ENCODE measurements around the gene SYT6. TPM values are rescaled to one million over a fixed set of nuclear protein-coding genes. Genes with fewer than 3 reads are reported as not detected.

Gene SYT6
- total RNA-seq, 1 experiment from 2014 or later = not detected

- Histone ChIP-seq H3K4me2 (ENCODE audit: low read length) (no peak overlapping the region), H4K20me1 (ENCODE audit: insufficient read depth) (no peaks in the 10 kb centered on the region), H3K4me3 (replicated peaks in 1 of 2; ENCODE audit: low read depth in 1 of 2, low read length in 2 of 2) (no peak overlapping the region), H3K9me2 (ENCODE audit: insufficient read depth) (no peaks in the 10 kb centered on the region), H3K27me3 (ENCODE audit: insufficient read depth, low read length) (peaks cover 54% of the 10 kb centered on the region), H3K27ac (ENCODE audit: low read depth, low read length) (no peak overlapping the region), H3K4me1 (ENCODE audit: control insufficient read depth in 1 of 2, insufficient read depth in 2 of 2, low read length in 2 of 2) (no peaks in the 10 kb centered on the region), H2AFZ (ENCODE audit: low read depth, low read length, poor library complexity, severe bottlenecking) (no peak overlapping the region), H3K9me3 (ENCODE audit: control insufficient read depth in 1 of 2, insufficient read depth in 1 of 2, low read depth in 1 of 2, low read length in 2 of 2) (no peaks in the 10 kb centered on the region), H3K9ac (ENCODE audit: low read length) (no peak overlapping the region), H3K36me3 (ENCODE audit: control insufficient read depth in 1 of 2, insufficient read depth in 2 of 2, low read length in 2 of 2) (no peaks in the 10 kb centered on the region), H3K79me2 (ENCODE audit: insufficient read depth, low read length) (no peaks in the 10 kb centered on the region)
- ATAC-seq (no peak), DNase-seq (ENCODE audit: low read depth, low spot score) (no peak)
- CTCF ChIA-PET = no interaction called here
- BruUV-seq (replicated peaks) = no TSS peak
- POLR2A ChIA-PET = no interaction called here
- TF ChIP-seq, protein P1, sequence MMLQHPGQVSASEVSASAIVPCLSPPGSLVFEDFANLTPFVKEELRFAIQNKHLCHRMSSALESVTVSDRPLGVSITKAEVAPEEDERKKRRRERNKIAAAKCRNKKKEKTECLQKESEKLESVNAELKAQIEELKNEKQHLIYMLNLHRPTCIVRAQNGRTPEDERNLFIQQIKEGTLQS (IDR thresholded peaks at IDR 0.05) = no peak
- TF ChIP-seq CTCF (IDR thresholded peaks at IDR 0.05 in 2 of 3, conservative IDR thresholded peaks at IDR 0.05 in 1 of 3; ENCODE audit: borderline replicate concordance in 1 of 3, insufficient read depth in 1 of 3, low read depth in 2 of 3, low read length in 2 of 3) (no peak), JUND (IDR thresholded peaks at IDR 0.05) (no peak), SRF (IDR thresholded peaks at IDR 0.05; ENCODE audit: low read depth) (no peak), CEBPB (IDR thresholded peaks at IDR 0.05; ENCODE audit: low read depth) (no peak), EZH2phosphoT487 (IDR thresholded peaks at IDR 0.05; ENCODE audit: borderline replicate concordance) (no peak), TCF7L2 (IDR thresholded peaks at IDR 0.05; ENCODE audit: borderline replicate concordance, extremely low read depth, insufficient read depth, insufficient read length) (no peak), RAD21 (IDR thresholded peaks at IDR 0.05; ENCODE audit: low read depth) (no peak), ELF1 (IDR thresholded peaks at IDR 0.05; ENCODE audit: borderline replicate concordance, low read depth) (no peak), YY1 (IDR thresholded peaks at IDR 0.05; ENCODE audit: extremely low read depth, insufficient replicate concordance, low read depth, low read length) (no peak), MAX (IDR thresholded peaks at IDR 0.05) (no peak), ZNF274 (IDR thresholded peaks at IDR 0.05; ENCODE audit: low read depth, low read length) (no peak), EGR1 (IDR thresholded peaks at IDR 0.05; ENCODE audit: low read depth) (no peak), SIN3A (IDR thresholded peaks at IDR 0.05; ENCODE audit: low read depth) (no peak), REST (IDR thresholded peaks at IDR 0.05; ENCODE audit: low read depth) (no peak), POLR2AphosphoS5 (IDR thresholded peaks at IDR 0.05; ENCODE audit: low read depth, low read length) (no peak), POLR2A (IDR thresholded peaks at IDR 0.05; ENCODE audit: borderline replicate concordance, extremely low read depth, insufficient read depth, insufficient read length) (no peak), EZH2 (IDR thresholded peaks at IDR 0.05) (no peak), SP1 (IDR thresholded peaks at IDR 0.05; ENCODE audit: low read depth) (no peak)
- TF ChIP-seq, protein P2, sequence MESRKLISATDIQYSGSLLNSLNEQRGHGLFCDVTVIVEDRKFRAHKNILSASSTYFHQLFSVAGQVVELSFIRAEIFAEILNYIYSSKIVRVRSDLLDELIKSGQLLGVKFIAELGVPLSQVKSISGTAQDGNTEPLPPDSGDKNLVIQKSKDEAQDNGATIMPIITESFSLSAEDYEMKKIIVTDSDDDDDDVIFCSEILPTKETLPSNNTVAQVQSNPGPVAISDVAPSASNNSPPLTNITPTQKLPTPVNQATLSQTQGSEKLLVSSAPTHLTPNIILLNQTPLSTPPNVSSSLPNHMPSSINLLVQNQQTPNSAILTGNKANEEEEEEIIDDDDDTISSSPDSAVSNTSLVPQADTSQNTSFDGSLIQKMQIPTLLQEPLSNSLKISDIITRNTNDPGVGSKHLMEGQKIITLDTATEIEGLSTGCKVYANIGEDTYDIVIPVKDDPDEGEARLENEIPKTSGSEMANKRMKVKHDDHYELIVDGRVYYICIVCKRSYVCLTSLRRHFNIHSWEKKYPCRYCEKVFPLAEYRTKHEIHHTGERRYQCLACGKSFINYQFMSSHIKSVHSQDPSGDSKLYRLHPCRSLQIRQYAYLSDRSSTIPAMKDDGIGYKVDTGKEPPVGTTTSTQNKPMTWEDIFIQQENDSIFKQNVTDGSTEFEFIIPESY (IDR thresholded peaks at IDR 0.05; ENCODE audit: extremely low read depth, insufficient replicate concordance, low read length) = no peak
- RAD21 ChIA-PET (ENCODE audit: low non-redundant PET in 1 of 2, low total read pairs in 2 of 2, uncharacterized antibody in 2 of 2, unreplicated experiment in 2 of 2) = no interaction called here
- intact Hi-C loops (cut with micrococcal nuclease) = no loop called here
Observed at GRCh38 chr1:114087495-114087894, 66.2 kb downstream of the SYT6 start.
